ENCODE results near the gene ARSJ.
"Not testable (repeated sequence)": the region's sequence is repeated elsewhere in the genome, so short reads cannot be mapped to it uniquely, and the experiment has no call there.

Gene ARSJ

GRCh38 chr4:113979148-113979904, at the start of gene ARSJ:
Gene ARSJ (minus strand): TSS chr4:113979647. CDS start chr4:113978834, 813 bp downstream.
- DNase-seq = peak; percentile 53

GRCh38 chr4:114028071-114028470, 48.6 kb upstream of the ARSJ start:
- DNase-seq = no peak

GRCh38 chr4:114027596-114027995, 48.1 kb upstream of the ARSJ start:
- DNase-seq = no peak

GRCh38 chr4:114026447-114026846, 47.0 kb upstream of the ARSJ start:
- DNase-seq = no peak

GRCh38 chr4:114025176-114025777, 45.8 kb upstream of the ARSJ start:
- DNase-seq = no peak

GRCh38 chr4:114021451-114021850, 42.0 kb upstream of the ARSJ start:
- no peak for DNase-seq

GRCh38 chr4:114019969-114020358, 40.5 kb upstream of the ARSJ start:
- no peak for DNase-seq

GRCh38 chr4:114019276-114019968, 40.0 kb upstream of the ARSJ start:
- DNase-seq = no peak

GRCh38 chr4:114017120-114017917, 37.9 kb upstream of the ARSJ start:
- no peak for DNase-seq

- no peak for DNase-seq
These were observed 36.0 kb upstream of the ARSJ start for GRCh38 chr4:114015444-114015899.

GRCh38 chr4:114013201-114013600, 33.8 kb upstream of the ARSJ start:
- DNase-seq = not testable (repeated sequence)

- DNase-seq = no peak
These were observed 33.3 kb upstream of the ARSJ start for GRCh38 chr4:114012749-114013148.

GRCh38 chr4:114005569-114006442, 26.4 kb upstream of the ARSJ start:
- DNase-seq = no peak

- not testable (repeated sequence) for DNase-seq
These were observed 25.2 kb upstream of the ARSJ start for GRCh38 chr4:114004483-114005226.

- DNase-seq = no peak
These were observed 19.1 kb upstream of the ARSJ start for GRCh38 chr4:113998531-113998930.

GRCh38 chr4:113998079-113998478, 18.6 kb upstream of the ARSJ start:
- DNase-seq = no peak

GRCh38 chr4:113997206-113997605, 17.8 kb upstream of the ARSJ start:
- no peak for DNase-seq

- DNase-seq = no peak
These were observed 17.2 kb upstream of the ARSJ start for GRCh38 chr4:113996599-113997177.

GRCh38 chr4:113993887-113994286, 14.4 kb upstream of the ARSJ start:
- DNase-seq = no peak

GRCh38 chr4:113990886-113991285, 11.4 kb upstream of the ARSJ start:
- DNase-seq = no peak

GRCh38 chr4:113987382-113987941, 8.0 kb upstream of the ARSJ start:
- DNase-seq = no peak

All from stimulated activated CD8-positive, alpha-beta memory T cell treated with anti-CD3 and anti-CD28 coated beads, Interleukin-4, amount 100 ng/mL, for 48 hours (primary cell).